Right lung (tissue), 5 donors: ENCODE data around the gene MAX. TPM values are rescaled to one million over a fixed set of nuclear protein-coding genes. Genes with fewer than 3 reads are reported as not detected.
"Not testable (repeated sequence)": the region's sequence is repeated elsewhere in the genome, so short reads cannot be mapped to it uniquely, and the experiment has no call there.

ENCODE experiments used
- DNase-seq, 2 donors: peaks; one replicate each; pipeline ENCODE4 v3.0.0-alpha.2; 2013
- polyA plus RNA-seq, 5 donors: library from polyadenylated mRNA; unstranded; fragments of 120-200 nt; gene quantifications; one replicate each; pipeline versions ENCODE4 v1.2.1 to v1.2.3, GENCODE V29; 2013; ENCODE audit warnings: inconsistent platforms in 1 of 5, low replicate concordance in 1 of 5; ENCODE audit not compliant: insufficient read length in 5 of 5, insufficient read depth in 1 of 5

The MAX gene
- polyA plus RNA-seq, 5 donors: 57.1 to 67.7 (median 58.8) TPM

DNA sequence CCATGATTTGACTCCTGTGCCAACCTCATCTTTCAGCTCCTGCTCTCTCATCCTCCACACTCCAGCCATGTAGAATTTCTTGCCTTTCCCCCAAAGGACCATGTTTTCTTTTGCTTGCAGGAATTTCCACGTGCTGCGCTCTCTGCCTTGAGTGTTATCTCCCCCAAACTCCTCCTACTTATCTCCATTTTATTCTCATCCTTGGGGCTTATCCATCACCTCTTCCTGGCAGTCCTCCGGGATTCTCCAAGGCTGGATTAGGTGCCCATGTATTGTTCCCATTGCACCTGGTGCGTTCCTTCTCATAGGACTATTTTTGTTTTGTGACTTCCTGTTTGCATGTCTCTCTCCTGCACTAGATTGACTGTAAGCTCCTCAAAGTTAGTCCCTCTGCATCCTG lies 7.0 kb upstream of the MAX start:
- DNase-seq: no peak

DNA sequence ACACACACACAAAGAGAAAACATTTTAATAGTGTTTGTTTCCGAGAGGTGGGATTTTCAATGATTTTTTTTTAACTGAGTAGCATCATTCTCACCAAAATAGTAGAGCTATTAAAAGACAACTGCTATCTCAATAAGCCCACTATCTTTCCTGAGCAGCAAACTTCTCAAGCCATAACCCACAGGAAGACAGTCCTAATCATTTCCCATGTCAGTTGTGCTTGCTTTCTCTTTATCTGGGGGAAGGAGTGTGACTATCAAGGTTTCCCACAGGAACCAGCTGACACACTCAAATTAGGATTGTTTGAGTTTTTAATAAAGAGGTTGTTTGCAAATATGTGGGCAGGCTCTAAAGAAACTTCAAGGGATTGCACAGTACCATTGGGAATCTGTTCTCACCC lies 4.9 kb upstream of the MAX start:
- no peak for DNase-seq

DNA sequence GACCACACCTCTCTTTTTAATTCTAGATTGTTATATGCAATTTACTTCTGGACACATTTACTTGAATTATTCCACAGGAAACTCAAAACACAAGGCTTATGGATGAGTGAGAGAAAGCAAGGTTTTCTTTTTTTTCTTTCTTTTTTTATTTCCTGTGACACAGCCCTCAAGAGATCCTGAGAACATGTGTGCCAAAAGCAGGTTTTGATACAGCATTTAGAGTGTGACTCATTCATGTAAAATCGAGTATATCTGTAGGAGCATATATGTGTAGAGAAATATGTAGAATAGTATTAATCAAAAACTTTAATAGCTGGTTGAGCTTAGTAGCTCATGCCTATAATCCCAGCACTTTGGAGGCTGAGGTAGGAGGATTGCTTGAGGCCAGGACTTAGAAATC lies 4.4 kb upstream of the MAX start:
- no peak for DNase-seq

DNA sequence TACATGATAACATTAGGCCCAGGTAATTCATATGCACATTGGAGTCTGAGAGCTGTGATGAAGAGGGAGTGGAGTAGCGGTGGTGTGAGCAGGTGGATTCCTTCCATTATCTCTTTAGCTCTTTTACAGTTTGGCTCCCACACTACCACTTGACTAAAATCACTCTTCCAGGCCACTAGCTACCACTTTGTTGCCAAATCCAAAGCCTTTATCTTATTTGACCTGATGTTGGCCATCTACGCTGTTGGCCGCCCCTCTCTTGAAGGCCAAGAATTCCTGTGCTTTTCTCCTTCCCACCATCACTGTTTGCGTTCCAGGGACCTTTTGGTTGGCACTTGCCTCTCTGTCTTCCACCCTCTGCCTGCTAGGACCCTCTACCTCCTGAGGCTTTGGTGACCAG lies 4.0 kb upstream of the MAX start:
- no peak for DNase-seq

DNA sequence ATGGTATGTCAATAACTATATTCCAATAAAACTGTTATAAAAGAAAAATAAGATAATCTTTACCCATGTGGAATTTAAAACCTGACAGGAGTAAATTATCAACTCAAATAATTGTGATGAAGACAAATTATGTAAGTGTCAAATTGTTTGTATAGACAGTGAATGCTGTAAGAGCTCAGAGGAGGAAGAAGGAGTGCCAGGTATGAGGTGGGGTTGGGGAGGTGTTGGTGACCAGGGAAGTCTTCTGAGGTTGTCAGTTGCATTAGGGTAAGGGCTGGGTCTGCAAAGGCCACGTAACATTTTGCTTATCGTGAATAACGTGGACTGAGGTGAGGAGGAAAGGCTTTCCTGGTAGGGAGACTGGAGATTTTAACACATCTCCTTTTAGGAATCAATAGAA lies 2.5 kb upstream of the MAX start:
- no peak for DNase-seq

DNA sequence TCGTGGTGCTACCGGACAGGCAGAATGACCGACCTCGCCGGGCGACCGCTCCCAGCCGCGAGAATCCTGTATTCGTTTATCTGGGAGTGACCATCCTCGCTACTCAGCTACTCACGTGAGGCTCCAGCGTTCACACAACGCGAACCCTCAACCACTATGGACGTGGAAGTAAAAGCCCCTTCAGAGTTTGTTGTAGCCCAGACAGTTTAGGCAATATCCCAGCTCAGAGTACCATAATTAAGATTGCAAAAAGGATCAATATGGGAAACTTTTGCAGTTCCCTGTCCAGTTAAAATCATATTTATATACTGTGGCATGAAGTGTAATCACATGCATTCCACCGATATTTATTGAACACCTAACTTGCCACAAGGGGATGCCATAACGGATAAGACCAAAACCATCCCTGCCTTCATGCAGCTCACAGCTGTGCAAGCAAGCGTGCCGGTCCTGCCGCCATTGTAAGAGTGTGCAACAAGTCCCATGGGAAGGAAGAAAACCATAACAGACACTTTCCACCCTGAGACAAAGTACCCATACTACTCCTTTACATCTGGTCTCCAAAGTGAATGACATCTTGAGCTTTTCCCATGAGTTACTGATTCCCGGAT lies 938 bp upstream of the MAX start:
- no peak for DNase-seq

DNA sequence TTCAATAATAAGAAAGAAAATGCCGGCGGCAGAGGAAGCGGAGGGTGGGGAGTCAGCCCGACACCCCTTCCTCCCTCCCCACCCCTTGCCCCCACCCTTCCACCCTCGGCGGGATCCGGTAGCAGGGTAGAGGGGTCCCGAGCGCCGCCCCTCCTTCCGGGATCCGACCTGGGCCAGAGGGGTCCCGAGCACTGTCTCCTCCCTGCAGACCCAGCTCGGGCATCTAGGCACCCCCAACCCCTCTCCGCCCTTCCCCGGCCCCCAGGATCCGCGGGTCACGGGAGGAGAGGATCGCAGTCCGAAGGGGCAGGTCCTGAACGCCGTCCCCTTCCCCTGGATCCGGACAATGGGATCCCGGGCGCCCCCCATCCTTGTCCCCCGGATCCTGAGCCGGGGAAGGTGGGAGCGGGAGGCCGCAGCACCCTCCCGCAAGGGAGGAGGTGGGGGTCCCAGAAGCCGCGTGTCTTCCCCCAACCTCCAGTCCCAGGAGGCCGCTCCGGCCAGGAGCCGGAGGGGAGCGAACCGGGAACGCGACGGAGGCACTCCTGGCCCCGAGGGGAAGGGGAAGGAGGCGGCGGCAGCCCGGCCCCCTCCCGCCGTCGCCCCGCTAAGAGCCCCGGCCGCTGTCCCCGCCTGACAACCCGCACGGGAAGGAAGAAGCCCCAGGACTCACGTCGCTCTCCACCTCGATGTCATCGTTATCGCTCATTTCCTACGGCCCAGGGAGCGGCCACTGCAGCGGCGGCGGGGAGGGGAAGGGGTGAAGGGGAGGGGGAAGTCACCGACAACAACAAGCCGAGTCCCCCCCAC lies 481 bp downstream of the MAX start:
- DNase-seq: peak in 1 of 2 donors; percentile 26

DNA sequence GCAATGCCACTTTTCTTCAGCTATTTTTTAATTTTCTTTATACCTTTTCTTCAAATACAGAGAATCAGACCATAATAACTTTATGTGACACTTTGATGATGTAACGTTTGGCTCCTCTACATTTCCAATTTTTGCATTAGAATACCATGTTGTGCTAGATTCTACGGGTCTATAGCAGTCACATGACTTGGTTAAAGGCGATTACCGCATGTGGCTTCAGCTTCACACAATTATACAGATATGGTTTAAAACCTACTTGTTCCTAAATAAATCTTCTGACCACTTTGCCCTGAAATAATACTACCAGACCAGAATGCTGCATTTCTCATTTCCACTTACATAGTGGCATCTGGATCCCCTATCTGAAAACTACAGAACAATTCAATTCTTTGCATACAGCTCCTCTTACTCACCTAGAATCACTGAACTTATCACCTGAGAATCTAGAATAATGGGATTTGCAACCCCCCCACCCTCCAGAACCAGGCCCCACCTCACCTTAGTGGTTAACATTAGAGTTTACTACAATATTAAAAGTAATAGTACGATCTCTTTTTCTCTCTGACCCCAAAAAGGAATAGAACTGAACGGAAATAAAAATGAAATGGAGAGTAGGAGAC lies 1.3 kb downstream of the MAX start:
- DNase-seq: no peak

DNA sequence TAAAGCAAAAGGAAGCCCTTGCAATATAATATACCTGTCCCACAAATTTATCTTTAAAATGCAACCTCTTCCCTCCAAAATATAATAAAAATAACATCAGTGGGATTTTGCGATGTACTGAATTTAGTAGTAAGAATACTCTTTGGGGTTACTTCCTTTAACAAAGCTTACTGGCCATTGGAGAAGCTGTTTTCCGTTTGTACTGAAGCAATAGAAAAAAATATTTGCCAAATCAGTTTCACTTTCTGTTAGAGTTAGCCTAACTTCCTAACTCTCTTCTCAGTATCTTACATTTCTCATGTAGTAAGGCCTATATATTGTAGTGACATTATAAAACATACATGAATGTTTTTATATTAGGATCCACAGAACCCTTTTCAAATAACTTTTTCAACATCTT lies 3.7 kb downstream of the MAX start:
- DNase-seq: no peak

DNA sequence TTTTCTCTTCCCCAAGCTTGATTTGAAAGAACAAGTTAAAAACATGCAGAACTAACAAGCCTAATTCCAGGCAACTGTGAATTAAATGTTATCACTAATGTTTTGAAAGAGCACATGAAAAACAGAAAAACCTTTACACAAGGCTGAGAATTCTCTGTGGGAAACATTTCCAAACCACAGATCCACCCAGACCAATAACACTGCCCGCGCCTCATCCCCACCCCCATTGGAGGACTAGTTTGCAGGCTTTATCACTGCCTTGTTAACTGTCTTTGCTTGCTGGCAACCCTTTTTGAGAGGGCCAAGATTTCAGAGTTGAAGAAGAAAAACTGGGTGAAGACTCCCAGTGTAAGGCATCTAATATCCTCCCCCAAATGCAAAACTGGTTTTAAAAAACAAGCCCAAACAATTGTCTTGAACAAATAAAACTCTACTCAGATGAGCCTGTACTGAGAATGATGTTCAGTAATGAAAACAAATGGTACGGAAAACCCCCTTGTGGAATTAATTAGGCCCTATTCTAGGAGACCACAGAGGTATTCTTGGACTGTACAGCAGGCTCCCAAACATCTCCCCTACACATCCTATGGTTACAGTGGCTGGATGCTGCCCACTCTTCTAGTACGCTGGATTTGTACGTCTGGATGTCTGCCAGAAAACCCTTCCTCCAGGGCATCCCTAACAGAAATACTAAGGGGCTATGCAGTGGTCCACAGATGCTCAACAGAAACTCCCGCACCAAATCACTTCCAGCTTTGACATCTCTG lies 5.8 kb downstream of the MAX start:
- DNase-seq: no peak

DNA sequence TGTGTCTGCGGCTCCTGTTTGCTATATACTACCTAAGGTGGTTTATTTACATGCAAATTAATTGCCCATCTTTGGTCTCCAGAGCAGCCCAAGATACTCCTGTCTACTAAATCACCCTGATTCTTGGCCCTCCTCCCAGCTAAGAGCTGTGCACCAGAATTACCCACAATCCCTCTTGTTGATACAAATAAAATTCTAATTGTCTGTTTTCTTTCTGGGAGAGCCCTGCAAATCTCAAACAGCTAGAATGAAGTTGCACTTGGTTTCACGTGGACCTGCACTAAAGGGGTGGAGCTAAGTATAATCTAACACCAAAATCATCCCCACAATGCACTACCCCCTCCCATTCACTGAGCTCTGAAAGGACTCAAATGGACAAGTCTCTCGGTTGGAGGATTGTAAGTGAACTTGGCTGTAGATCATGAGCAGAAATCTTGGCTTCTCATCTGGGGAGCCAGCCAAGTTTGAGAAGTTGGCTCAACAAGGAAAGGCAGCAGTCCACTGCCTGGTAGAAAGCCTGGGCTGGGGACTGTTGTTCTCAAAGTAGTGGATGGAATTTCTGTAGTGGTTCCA lies 6.6 kb downstream of the MAX start:
- peak; percentile 82 to 86 for DNase-seq

DNA sequence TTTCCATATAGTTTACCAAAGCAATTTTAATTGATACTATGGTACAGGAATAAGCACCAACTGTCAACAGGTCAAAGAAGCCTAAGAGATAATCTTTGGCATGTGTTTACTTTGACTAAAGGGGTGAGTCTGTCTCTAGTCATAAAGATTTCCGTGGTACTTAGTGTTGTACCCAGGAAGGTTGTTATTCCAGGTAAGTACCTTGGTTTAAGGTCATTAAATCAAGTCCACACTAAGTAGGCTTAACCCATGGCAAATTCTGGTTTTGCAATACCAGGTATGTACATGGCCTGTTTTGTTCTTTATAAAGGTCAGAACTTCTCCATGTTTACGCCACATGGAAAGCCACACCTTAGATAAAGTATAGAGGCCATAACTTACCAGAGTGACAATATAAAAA lies 10.0 kb downstream of the MAX start:
- DNase-seq: no peak

DNA sequence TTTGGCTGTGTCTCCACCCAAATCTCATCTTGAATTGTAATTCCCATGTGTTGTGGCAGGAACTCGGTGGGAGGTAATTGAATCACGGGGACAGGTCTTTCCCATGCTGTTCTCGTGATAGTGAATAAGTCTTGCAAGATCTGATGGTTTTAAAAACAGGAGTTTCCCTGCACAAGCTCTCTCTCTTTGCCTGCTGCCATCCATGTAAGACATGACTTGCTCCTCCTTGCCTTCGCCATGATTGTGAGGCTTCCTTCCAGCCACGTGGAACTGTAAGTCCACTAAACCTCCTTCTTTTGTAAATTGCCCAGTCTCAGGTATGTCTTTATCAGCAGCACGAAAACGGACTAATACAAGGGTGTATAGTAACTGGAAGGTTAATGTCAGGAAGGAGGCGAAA lies 14.5 kb downstream of the MAX start:
- DNase-seq: not testable (repeated sequence)

DNA sequence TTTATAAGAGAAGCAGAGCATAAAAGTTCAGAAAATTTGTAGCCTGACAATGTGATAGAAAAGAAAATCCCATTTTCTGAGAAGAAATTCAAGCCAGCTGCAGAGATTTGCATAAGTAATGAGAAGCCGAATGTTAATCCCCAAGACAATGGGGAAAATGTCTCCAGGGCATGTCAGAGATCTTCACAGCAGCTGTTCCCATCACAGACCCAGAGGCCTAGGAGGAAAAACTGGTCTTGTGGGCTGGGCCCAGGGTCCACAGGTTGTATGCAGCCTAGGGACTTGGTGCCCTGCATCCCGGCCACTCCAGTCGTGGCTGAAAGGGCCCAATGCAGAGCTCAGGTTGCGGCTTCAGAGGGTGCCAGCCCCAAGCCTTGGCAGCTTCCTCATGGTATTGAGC lies 15.6 kb downstream of the MAX start:
- DNase-seq: not testable (repeated sequence)

DNA sequence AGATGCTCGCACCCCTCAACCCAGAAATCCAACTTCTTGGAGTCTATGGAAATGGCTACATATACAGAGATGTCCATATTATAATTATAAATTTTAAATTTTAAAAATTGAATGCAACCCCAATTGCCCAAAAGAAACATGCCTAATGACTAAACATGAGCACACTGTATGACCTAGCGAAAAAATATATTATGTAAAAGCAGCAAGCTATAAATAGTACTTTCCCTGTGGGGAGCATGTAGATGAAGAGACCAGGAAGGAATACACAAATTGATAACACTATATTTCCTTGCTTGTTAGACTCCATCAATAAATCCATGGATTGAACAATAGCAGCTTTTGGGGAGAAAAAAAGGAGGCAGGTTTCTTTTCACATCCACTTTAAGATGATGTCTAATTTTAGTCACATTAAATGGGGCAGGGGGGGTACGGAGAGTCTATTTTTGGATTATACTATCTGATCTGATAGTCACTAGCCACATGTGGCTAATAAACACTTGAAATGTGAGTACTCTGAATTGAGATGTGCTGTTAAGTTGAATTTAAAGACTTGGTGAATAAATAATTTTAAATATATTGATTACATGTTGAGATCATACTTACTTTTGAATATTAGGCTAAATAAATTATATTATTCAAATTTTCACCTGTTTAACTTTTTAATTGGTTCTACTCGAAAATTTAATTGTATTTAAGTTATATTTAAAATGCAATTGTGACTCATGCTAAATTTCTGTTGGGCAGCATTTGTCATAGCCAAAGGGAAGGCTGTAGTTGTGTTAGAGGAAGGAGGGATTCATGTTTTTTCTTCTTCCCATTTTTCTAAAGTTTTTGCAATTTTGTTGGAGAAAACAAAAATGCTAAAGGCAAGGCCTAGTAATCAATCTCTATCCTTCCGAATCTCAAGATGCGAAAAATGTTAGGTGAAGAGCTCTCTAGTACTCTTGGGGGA lies 17.5 kb downstream of the MAX start:
- no peak for DNase-seq

DNA sequence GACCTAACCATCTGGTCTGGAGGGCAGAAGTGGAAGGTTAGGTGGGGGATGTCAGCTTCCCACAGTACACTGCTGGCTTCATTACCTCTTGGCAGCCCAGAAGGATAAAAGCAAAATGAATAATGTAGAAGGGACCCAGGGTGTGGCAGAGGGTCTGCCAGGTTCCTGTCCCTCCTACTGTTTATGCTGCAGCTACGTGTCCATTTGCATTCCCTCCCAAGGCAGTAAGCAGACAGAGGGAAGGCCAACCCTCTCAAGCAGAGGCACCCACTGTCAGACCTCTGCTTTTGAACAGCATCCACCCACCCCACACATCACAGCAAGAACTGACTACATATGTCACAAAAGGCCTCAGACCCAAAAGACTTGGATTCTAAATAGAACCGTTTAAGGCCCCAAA lies 19.4 kb downstream of the MAX start:
- DNase-seq: no peak

DNA sequence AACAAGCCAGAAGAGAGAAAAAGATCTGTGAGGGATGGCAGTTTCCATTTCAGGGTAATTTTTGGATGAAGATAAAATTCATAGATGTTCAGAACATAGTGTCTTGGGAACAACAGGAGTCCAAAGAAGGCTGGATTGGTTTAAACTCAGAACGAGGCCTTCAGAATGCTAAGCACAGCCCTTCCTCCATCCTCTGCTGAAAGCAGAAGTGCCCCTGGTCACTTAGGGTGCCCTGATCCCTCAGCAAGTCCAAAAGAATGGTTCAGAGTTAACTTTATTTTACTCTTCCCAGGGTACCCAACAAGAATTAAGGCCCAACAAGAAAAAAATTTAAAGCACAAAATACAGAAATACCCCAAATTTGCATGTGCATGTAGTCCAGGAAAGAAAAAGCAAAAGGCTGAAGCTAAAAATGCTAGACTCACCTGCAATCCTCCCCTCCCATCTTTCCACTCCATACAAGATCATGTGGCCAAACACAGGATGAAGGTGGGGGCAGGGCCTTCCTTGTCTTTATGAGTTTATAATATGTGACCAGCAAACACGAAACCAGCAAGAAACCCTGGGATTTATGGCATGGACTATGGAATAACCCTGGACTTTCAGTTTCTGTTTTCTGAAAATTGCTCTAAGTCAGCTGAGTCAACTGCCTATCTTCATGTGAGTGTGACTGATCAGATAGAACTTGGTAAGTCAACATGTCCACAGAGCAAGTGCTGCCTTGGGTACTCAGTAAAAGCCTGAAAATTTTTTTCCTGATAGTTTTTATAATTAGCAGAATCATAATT lies 21.2 kb downstream of the MAX start:
- no peak for DNase-seq

DNA sequence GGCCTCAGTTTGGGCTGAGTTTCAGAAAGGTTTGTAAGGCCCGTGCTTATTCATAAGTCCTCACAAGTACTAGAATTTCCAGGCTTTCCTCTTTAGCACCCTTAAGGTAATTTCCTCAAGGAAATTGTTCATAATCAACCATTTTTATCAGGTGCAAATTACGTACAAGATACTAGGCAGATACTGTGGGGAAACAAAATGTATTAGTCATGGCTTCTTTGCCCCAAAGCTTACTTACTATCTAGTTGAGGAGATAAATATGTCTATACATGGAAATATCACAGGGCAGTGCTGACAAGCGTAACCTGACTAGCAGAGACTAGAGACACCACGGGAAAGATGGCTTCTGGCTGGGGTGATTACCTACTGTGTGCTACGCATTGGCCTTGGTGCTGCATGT lies 22.5 kb downstream of the MAX start:
- DNase-seq: no peak

DNA sequence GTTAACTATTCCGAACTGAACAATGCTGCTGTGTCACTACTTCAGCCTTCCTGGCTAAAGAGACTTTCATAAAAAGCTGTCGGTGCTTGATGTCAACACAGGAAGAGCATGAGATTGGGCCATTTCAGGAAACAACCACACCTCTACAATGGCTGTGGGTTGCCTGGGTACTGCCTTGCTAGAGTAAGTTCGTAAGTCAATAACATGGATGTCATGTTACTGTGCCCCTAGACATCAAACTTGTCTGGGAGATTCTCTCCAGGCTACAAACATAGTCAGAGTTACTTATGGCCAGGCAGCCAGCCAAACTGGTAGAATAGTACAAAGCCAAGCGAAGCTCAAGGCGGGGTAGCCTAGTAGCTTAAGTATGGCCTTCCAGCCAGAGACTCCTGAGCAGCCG lies 23.1 kb downstream of the MAX start:
- DNase-seq: no peak

DNA sequence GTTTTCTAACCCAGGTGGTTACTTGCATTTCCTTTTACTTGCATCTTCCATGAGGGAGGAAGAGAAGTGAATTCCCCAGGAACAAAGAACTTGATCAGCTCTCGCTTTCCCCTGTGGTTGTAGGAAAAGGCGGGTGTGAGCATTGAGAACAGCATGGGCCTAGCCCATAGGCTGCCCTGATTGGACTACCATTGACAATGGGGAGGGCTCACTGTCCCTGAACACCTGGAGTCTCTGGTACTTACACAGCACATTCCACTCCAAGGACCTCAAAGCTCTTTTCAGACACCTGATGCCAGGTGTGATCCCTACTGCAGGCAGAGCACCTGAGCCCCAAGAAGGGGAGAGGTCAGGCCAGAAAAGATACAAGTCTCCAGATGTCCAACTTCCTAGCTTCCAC lies 25.0 kb downstream of the MAX start:
- no peak for DNase-seq
